HepG2 (cell line): ENCODE measurements around the gene TUBB2B. TPM values are rescaled to one million over a fixed set of nuclear protein-coding genes. Genes with fewer than 3 reads are reported as not detected.

Experiments used
- AFF4 ChIP-seq: sonication (generic); formaldehyde crosslinking; IDR thresholded peaks from 2 replicates; pipeline ENCODE4 v1.4.0; 2020; ENCODE audit warnings: missing genetic modification reagents
- AGO1 ChIP-seq: fragments of 200-400 bp; formaldehyde crosslinking; IDR thresholded peaks from 2 replicates; pipeline ENCODE4 v1.6.1; 2017; ENCODE audit warnings: mild to moderate bottlenecking, low read depth, low read length, moderate library complexity; ENCODE audit not compliant: poor library complexity, severe bottlenecking
- CSRNP2 ChIP-seq: sonication (generic); formaldehyde crosslinking; conservative IDR thresholded peaks from 2 replicates; pipeline ENCODE4 v1.8.0; 2022; ENCODE audit warnings: low read depth, missing genetic modification reagents
- E2F1 ChIP-seq: sonication (generic); formaldehyde crosslinking; IDR thresholded peaks from 2 replicates; pipeline ENCODE4 v1.5.0; 2020; ENCODE audit warnings: missing genetic modification reagents
- EED ChIP-seq: sonication (generic); formaldehyde crosslinking; IDR thresholded peaks from 2 replicates; pipeline ENCODE4 v1.5.0; 2020; ENCODE audit warnings: mild to moderate bottlenecking, missing genetic modification reagents
- FOXM1 ChIP-seq: sonication (generic); formaldehyde crosslinking; IDR thresholded peaks from 2 replicates; pipeline ENCODE4 v1.5.0; 2020; ENCODE audit warnings: missing genetic modification reagents
- FOXO1 ChIP-seq: sonication (generic); formaldehyde crosslinking; IDR thresholded peaks from 2 replicates; pipeline ENCODE4 v1.4.0; 2020; ENCODE audit warnings: missing genetic modification reagents
- HNRNPUL1 ChIP-seq: fragments of 200-400 bp; formaldehyde crosslinking; IDR thresholded peaks from 2 replicates; pipeline ENCODE4 v1.6.1; 2017; ENCODE audit warnings: low read depth, mild to moderate bottlenecking, low read length, moderate library complexity
- MBD4 ChIP-seq: IDR thresholded peaks from 2 replicates; pipeline ENCODE4 v1.6.1; 2012; ENCODE audit warnings: low read length, inconsistent platforms, borderline replicate concordance
- NRL ChIP-seq: sonication (generic); formaldehyde crosslinking; IDR thresholded peaks from 2 replicates; pipeline ENCODE4 v1.5.0; 2020; ENCODE audit warnings: missing genetic modification reagents, mild to moderate bottlenecking, moderate library complexity, borderline replicate concordance
- PAWR ChIP-seq: sonication (generic); formaldehyde crosslinking; IDR thresholded peaks from 2 replicates; pipeline ENCODE4 v1.4.0; 2020; ENCODE audit warnings: missing genetic modification reagents, mild to moderate bottlenecking, borderline replicate concordance
- PAX8 ChIP-seq: sonication (generic); formaldehyde crosslinking; IDR thresholded peaks from 2 replicates; pipeline ENCODE4 v1.8.0; 2022; ENCODE audit warnings: mild to moderate bottlenecking, missing genetic modification reagents, borderline replicate concordance
- PPARG ChIP-seq: conservative IDR thresholded peaks from 2 replicates; pipeline ENCODE4 v1.6.1; 2016; ENCODE audit warnings: missing biosample characterization, missing genetic modification reagents
- STAG1 ChIP-seq: sonication (generic); formaldehyde crosslinking; IDR thresholded peaks from 2 replicates; pipeline ENCODE4 v1.4.0; 2020; ENCODE audit warnings: missing genetic modification reagents
- ZFY ChIP-seq: sonication (generic); formaldehyde crosslinking; IDR thresholded peaks from 2 replicates; pipeline ENCODE4 v1.4.0; 2020; ENCODE audit warnings: missing genetic modification reagents
- ZFYVE20 ChIP-seq: sonication (generic); formaldehyde crosslinking; IDR thresholded peaks from 2 replicates; pipeline ENCODE4 v1.8.0; 2023; ENCODE audit warnings: low read depth, mild to moderate bottlenecking, moderate library complexity, missing genetic modification reagents, borderline replicate concordance
- ZMYM3 ChIP-seq: sonication (generic); formaldehyde crosslinking; IDR thresholded peaks from 2 replicates; pipeline ENCODE4 v1.5.1; 2020; ENCODE audit warnings: mild to moderate bottlenecking, missing genetic modification reagents
- ZNF331 ChIP-seq: sonication (generic); formaldehyde crosslinking; IDR thresholded peaks from 2 replicates; pipeline ENCODE4 v1.4.0; 2020; ENCODE audit warnings: missing genetic modification reagents
- ZNF382 ChIP-seq: sonication (generic); formaldehyde crosslinking; IDR thresholded peaks from 2 replicates; pipeline ENCODE4 v1.5.0; 2020; ENCODE audit warnings: missing genetic modification reagents, mild to moderate bottlenecking, borderline replicate concordance
- ZNF772 ChIP-seq: sonication (generic); formaldehyde crosslinking; IDR thresholded peaks from 2 replicates; pipeline ENCODE4 v1.5.0; 2020; ENCODE audit warnings: mild to moderate bottlenecking, missing genetic modification reagents
- polyA plus RNA-seq, 8 experiments: library from polyadenylated mRNA; depleted of rRNA in 3 of 8; stranded (reverse) in 7 of 8; unstranded in 1 of 8; fragments of >200 nt; fragmentation: Illumina TruSeq in 4 of 8; extraction: Trizol in 4 of 8; gene quantifications; 2 replicates each; pipeline versions ENCODE4 v1.2.1 to v1.2.3, GENCODE V29; 2011 to 2016; ENCODE audit warnings: low read depth in 4 of 8, missing spikeins in 1 of 8, mixed read lengths in 1 of 8; ENCODE audit not compliant: insufficient read depth in 1 of 8
- total RNA-seq, 5 experiments: library from RNA; depleted of rRNA; stranded (reverse); fragments of >200 nt; fragmentation: Illumina TruSeq; extraction: Trizol; gene quantifications; 2 replicates each; pipeline ENCODE4 v1.2.3, GENCODE V29; 2016; ENCODE audit warnings: low read depth in 1 of 5
- TF ChIP-seq, protein P1 (sequence below): sonication (generic); formaldehyde crosslinking; IDR thresholded peaks from 2 replicates; pipeline ENCODE4 v1.8.1; 2023; ENCODE audit warnings: mild to moderate bottlenecking, missing genetic modification reagents

The TUBB2B gene
- total and polyA plus RNA-seq, 2 of the 13 experiments (the other 11 are each of a cell fraction or from before 2014, with no cell fraction given), result 10.3 to 23.6 TPM

- TF ChIP-seq AFF4, result no peak
- peak; percentile 64; the same call in 1 of the 2 replicates for TF ChIP-seq NRL (CRISPR knock-in tag)
- TF ChIP-seq PPARG (CRISPR knock-in tag), result 0 out of 2 replicates have a peak, but pooled peaks have one; percentile 52
- TF ChIP-seq, protein P1, sequence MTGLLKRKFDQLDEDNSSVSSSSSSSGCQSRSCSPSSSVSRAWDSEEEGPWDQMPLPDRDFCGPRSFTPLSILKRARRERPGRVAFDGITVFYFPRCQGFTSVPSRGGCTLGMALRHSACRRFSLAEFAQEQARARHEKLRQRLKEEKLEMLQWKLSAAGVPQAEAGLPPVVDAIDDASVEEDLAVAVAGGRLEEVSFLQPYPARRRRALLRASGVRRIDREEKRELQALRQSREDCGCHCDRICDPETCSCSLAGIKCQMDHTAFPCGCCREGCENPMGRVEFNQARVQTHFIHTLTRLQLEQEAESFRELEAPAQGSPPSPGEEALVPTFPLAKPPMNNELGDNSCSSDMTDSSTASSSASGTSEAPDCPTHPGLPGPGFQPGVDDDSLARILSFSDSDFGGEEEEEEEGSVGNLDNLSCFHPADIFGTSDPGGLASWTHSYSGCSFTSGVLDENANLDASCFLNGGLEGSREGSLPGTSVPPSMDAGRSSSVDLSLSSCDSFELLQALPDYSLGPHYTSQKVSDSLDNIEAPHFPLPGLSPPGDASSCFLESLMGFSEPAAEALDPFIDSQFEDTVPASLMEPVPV (CRISPR knock-in tag), result peak; percentile 87
- TF ChIP-seq ZNF772 (CRISPR knock-in tag), result peak; percentile 65; the same call in 1 of the 2 replicates
- 0 out of 2 replicates have a peak, but pooled peaks have one; percentile 69 for TF ChIP-seq PAWR (CRISPR knock-in tag)
- TF ChIP-seq ZNF331 (CRISPR knock-in tag), result peak; percentile 90
- no peak for TF ChIP-seq MBD4
- peak; percentile 98 for TF ChIP-seq ZFY
- no peak for TF ChIP-seq HNRNPUL1
- no peak for TF ChIP-seq ZFYVE20 (CRISPR knock-in tag)
- TF ChIP-seq CSRNP2, result no peak
- peak; percentile 30 for TF ChIP-seq STAG1 (CRISPR knock-in tag)
- peak; percentile 98 for TF ChIP-seq PAX8 (CRISPR knock-in tag)
- TF ChIP-seq FOXM1 (CRISPR knock-in tag), result no peak
- peak; percentile 30; the same call in 1 of the 2 replicates for TF ChIP-seq E2F1
- TF ChIP-seq ZNF382 (CRISPR knock-in tag), result no peak
- peak; percentile 68 for TF ChIP-seq ZMYM3
- peak; percentile 84 for TF ChIP-seq FOXO1 (CRISPR knock-in tag)
- peak; percentile 47 for TF ChIP-seq AGO1
- no peak for TF ChIP-seq EED (CRISPR knock-in tag)
Measured at GRCh38 chr6:3258720-3259490, 31.5 kb upstream of the TUBB2B start, which contains the start of gene PSMG4 (continued).
